ENCODE results near the gene ATP2B1. TPM values are rescaled to one million over a fixed set of nuclear protein-coding genes. Genes with fewer than 3 reads are reported as not detected.

Gene ATP2B1
- total and polyA plus RNA-seq, 7 experiments from 2014 or later: 11.0 to 101 (median 43.3) TPM

DNA sequence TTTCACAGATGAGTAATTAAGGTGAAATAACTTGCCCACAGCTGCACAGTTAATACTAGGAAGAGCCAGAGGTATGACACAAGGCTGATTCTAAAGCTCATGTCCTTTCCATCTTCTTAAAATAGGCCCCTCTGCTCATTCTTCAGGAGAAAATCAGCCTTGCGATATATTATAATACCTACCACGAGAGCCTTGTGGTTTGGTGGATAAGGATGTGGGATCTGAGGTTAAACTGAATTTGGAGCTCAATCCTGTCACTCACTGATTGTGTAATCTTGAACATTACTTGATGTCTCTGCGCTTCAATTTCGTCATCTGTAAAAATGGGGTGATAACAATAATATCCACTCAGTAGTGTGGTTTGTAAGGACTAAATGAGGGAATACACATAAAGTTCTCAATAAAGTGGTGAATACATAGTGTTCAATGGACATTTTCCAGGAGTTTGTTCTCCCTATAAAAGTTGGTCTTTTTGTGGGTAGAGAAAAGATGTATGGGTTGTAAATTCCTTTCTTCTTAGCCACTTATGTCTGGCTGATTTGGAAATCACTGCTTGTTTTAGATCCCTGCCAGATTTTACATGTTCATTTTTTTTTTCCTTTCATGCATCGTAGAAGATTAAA, 25.1 kb upstream of the ATP2B1 start:
- intact Hi-C loops (cut with micrococcal nuclease): no loop called here
- Mint-ChIP-seq H3K27ac (no peak overlapping the region), H3K4me1 (peaks cover 0 to 10% (median 7%) of the 10 kb centered on the region in 7 donors), H3K36me3 (peaks cover 0 to 11% (median 4%) of the 10 kb centered on the region in 5 donors), H3K4me3 (no peak overlapping the region), H3K27me3 (peaks cover 0 to 12% (median 3%) of the 10 kb centered on the region in 5 donors), H3K9me3 (peaks cover 0 to 26% (median 4%) of the 10 kb centered on the region in 11 donors)
- no peaks in the 10 kb centered on the region for H3K9me3 ChIP-seq (ENCODE audit: control insufficient read depth in 2 of 3, low read length in 3 of 3)
- no peaks in the 10 kb centered on the region for H3K27me3 ChIP-seq (ENCODE audit: control insufficient read depth in 2 of 2, insufficient read depth in 2 of 2, low read length in 2 of 2)
- ATAC-seq: peak; percentile 75
- H3K4me3 ChIP-seq (ENCODE audit: low read length): no peak overlapping the region
- H3K36me3 ChIP-seq (ENCODE audit: control insufficient read depth in 2 of 3, insufficient read depth in 3 of 3, low read length in 3 of 3): no peaks in the 10 kb centered on the region
- DNase-seq: peak in 4 of 9 donors; percentile 7 to 28 (median 18)
- H3K4me1 ChIP-seq (ENCODE audit: control insufficient read depth in 2 of 2, insufficient read depth in 2 of 2, low read length in 2 of 2): peaks cover 3 to 4% of the 10 kb centered on the region in 2 donors
- ChIA-PET POLR2A (interaction anchor here (0.6 kb wide), 1 partner anchor 33 kb away, joined by 3 read pairs; no protein-coding TSS in a partner anchor), CTCF (interaction anchor here (0.6 kb wide), 1 partner anchor 565 kb away, joined by 4 read pairs; no protein-coding TSS in a partner anchor)
- no peak overlapping the region for H3K27ac ChIP-seq (ENCODE audit: low read depth, low read length)

DNA sequence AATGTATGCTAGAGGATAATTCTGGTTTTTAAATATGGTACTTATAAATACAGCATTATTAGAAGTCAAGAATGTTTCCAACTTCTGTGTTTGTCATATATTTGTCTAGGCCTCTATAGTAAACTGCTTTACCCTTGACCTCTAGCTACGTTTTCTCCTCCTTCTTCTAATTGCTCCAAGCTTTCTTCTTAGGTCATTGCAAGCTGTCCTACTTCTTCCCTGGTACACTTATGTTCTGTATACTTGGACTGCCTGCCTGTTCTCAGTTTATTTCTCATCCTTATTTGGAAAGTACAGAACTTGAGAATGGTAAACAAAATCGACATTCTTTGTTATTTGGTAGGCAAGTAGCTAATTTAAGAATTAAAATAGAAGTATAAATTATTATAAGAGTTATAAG, 23.9 kb upstream of the ATP2B1 start:
- H3K9me3 Mint-ChIP-seq: peaks cover 0 to 19% (median 2%) of the 10 kb centered on the region in 11 donors
- Histone ChIP-seq H3K4me3 (ENCODE audit: low read length) (no peak overlapping the region), H3K27ac (ENCODE audit: low read depth, low read length) (no peak overlapping the region), H3K36me3 (ENCODE audit: control insufficient read depth in 2 of 3, insufficient read depth in 3 of 3, low read length in 3 of 3) (no peaks in the 10 kb centered on the region), H3K4me1 (ENCODE audit: control insufficient read depth in 2 of 2, insufficient read depth in 2 of 2, low read length in 2 of 2) (peaks cover 3 to 4% of the 10 kb centered on the region in 2 donors), H3K27me3 (ENCODE audit: control insufficient read depth in 2 of 2, insufficient read depth in 2 of 2, low read length in 2 of 2) (no peaks in the 10 kb centered on the region), H3K9me3 (ENCODE audit: control insufficient read depth in 2 of 3, low read length in 3 of 3) (no peaks in the 10 kb centered on the region)
- H3K4me3 Mint-ChIP-seq: no peak overlapping the region
- CTCF ChIA-PET: interaction anchor here (0.6 kb wide), 1 partner anchor 1697 kb away, joined by 3 read pairs; a partner anchor contains a TSS
- H3K4me1 Mint-ChIP-seq: peaks cover 0 to 10% (median 7%) of the 10 kb centered on the region in 7 donors
- DNase-seq (no peak), ATAC-seq (no peak)
- no peak overlapping the region for H3K27ac Mint-ChIP-seq
- H3K36me3 Mint-ChIP-seq: peaks cover 0 to 10% (median 0%) of the 10 kb centered on the region in 5 donors
- intact Hi-C loops (cut with micrococcal nuclease): no loop called here
- peaks cover 0 to 12% (median 3%) of the 10 kb centered on the region in 5 donors for H3K27me3 Mint-ChIP-seq
- POLR2A ChIA-PET: no interaction called here

DNA sequence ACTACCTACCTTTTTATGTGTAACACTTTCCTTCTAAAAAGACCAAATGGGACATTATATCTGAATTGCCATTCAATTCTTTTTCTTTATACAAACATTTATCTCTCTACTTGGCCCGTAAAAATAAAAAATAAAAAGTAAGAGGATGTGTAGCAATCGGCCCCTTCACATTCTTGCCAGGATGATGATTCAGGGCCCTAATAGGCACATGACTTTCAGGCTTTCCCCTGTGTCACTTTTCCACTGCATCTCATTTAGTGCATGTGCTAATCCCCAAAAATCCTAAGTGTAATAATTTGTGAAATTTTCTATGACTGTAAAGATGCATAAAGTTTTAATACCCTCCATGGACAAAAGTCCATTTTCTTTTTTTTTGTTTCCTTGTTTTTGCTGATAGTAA, 23.0 kb upstream of the ATP2B1 start:
- Mint-ChIP-seq H3K27me3 (peaks cover 0 to 12% (median 0%) of the 10 kb centered on the region in 5 donors), H3K36me3 (peaks cover 0 to 10% (median 0%) of the 10 kb centered on the region in 5 donors), H3K4me3 (no peak overlapping the region), H3K9me3 (peaks cover 0 to 17% (median 0%) of the 10 kb centered on the region in 11 donors), H3K4me1 (peaks cover 0 to 10% (median 7%) of the 10 kb centered on the region in 7 donors), H3K27ac (no peak overlapping the region)
- Histone ChIP-seq H3K27me3 (ENCODE audit: control insufficient read depth in 2 of 2, insufficient read depth in 2 of 2, low read length in 2 of 2) (no peaks in the 10 kb centered on the region), H3K4me1 (ENCODE audit: control insufficient read depth in 2 of 2, insufficient read depth in 2 of 2, low read length in 2 of 2) (peaks cover 3 to 4% of the 10 kb centered on the region in 2 donors), H3K36me3 (ENCODE audit: control insufficient read depth in 2 of 3, insufficient read depth in 3 of 3, low read length in 3 of 3) (no peaks in the 10 kb centered on the region), H3K9me3 (ENCODE audit: control insufficient read depth in 2 of 3, low read length in 3 of 3) (no peaks in the 10 kb centered on the region), H3K4me3 (ENCODE audit: low read length) (no peak overlapping the region), H3K27ac (ENCODE audit: low read depth, low read length) (no peak overlapping the region)
- peak; percentile 55 for ATAC-seq
- POLR2A ChIA-PET: no interaction called here
- CTCF ChIA-PET: no interaction called here
- intact Hi-C loops (cut with micrococcal nuclease): no loop called here
- no peak for DNase-seq

DNA sequence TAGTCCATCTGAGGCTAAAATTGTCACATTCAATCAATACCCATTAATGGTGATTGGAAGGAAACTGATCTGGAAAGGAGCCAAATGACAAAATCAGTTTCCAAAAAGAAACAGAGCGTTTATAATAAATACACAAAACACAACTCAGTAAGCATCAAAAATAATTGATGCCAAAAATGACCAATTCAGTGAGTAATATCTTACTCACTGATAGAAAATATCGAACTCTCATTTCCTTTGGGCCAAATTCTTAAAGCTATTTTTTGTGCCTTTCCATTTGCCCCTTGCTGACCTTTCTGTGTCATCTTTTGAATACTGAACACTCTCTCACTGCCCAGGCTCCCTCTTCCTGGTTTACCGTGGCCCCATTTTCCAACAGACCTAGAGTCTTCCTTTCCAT, 22.5 kb upstream of the ATP2B1 start:
- H3K36me3 ChIP-seq (ENCODE audit: control insufficient read depth in 2 of 3, insufficient read depth in 3 of 3, low read length in 3 of 3): no peaks in the 10 kb centered on the region
- H3K9me3 Mint-ChIP-seq: peaks cover 0 to 16% (median 0%) of the 10 kb centered on the region in 11 donors
- H3K27ac Mint-ChIP-seq: no peak overlapping the region
- peaks cover 0 to 10% (median 0%) of the 10 kb centered on the region in 5 donors for H3K36me3 Mint-ChIP-seq
- ChIA-PET POLR2A (no interaction called here), CTCF (no interaction called here)
- ATAC-seq: peak; percentile 40
- intact Hi-C loops (cut with micrococcal nuclease): no loop called here
- no peak for DNase-seq
- H3K4me3 Mint-ChIP-seq: no peak overlapping the region
- H3K4me1 ChIP-seq (ENCODE audit: control insufficient read depth in 2 of 2, insufficient read depth in 2 of 2, low read length in 2 of 2): peaks cover 3 to 4% of the 10 kb centered on the region in 2 donors
- H3K4me3 ChIP-seq (ENCODE audit: low read length): no peak overlapping the region
- H3K27ac ChIP-seq (ENCODE audit: low read depth, low read length): no peak overlapping the region
- no peaks in the 10 kb centered on the region for H3K27me3 ChIP-seq (ENCODE audit: control insufficient read depth in 2 of 2, insufficient read depth in 2 of 2, low read length in 2 of 2)
- peaks cover 0 to 9% (median 0%) of the 10 kb centered on the region in 5 donors for H3K27me3 Mint-ChIP-seq
- H3K9me3 ChIP-seq (ENCODE audit: control insufficient read depth in 2 of 3, low read length in 3 of 3): no peaks in the 10 kb centered on the region
- H3K4me1 Mint-ChIP-seq: peaks cover 0 to 10% (median 7%) of the 10 kb centered on the region in 7 donors

DNA sequence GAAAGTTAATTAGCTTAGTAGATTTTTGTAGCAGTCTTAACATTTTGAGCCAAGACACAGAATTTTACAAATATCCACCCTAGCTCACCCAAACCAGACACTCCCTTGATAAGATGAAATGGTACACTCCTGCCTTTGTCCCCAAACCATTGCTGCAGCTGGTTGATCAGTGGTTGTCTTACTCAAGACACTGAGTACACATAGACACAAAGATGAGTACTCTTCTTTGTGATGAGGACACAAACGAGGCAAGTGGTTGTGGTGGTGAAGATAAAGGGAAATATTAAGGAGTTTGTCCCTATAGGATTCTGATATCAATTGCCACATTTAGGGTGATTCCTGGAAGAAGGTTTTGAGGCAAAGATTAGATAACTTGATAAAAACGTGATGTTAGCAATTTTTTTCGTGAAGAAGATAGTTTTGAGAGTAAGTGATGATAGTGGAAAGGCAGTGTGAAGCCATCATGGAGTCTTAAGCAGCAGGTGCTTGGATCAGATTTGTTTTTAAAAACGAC, 21.4 kb upstream of the ATP2B1 start:
- Mint-ChIP-seq H3K27me3 (no peaks in the 10 kb centered on the region), H3K4me1 (peaks cover 0 to 10% (median 7%) of the 10 kb centered on the region in 7 donors), H3K4me3 (no peak overlapping the region), H3K27ac (peak overlapping the region in 2 of 9 donors; percentile 0 to 9), H3K36me3 (peaks cover 0 to 4% (median 0%) of the 10 kb centered on the region in 5 donors), H3K9me3 (peaks cover 0 to 11% (median 0%) of the 10 kb centered on the region in 11 donors)
- peaks cover 3 to 4% of the 10 kb centered on the region in 2 donors for H3K4me1 ChIP-seq (ENCODE audit: control insufficient read depth in 2 of 2, insufficient read depth in 2 of 2, low read length in 2 of 2)
- H3K36me3 ChIP-seq (ENCODE audit: control insufficient read depth in 2 of 3, insufficient read depth in 3 of 3, low read length in 3 of 3): no peaks in the 10 kb centered on the region
- no peak for ATAC-seq
- ChIA-PET CTCF (no interaction called here), POLR2A (no interaction called here)
- H3K4me3 ChIP-seq (ENCODE audit: low read length): no peak overlapping the region
- no peak for DNase-seq
- no peaks in the 10 kb centered on the region for H3K27me3 ChIP-seq (ENCODE audit: control insufficient read depth in 2 of 2, insufficient read depth in 2 of 2, low read length in 2 of 2)
- H3K9me3 ChIP-seq (ENCODE audit: control insufficient read depth in 2 of 3, low read length in 3 of 3): no peaks in the 10 kb centered on the region
- intact Hi-C loops (cut with micrococcal nuclease): no loop called here
- no peak overlapping the region for H3K27ac ChIP-seq (ENCODE audit: low read depth, low read length)

DNA sequence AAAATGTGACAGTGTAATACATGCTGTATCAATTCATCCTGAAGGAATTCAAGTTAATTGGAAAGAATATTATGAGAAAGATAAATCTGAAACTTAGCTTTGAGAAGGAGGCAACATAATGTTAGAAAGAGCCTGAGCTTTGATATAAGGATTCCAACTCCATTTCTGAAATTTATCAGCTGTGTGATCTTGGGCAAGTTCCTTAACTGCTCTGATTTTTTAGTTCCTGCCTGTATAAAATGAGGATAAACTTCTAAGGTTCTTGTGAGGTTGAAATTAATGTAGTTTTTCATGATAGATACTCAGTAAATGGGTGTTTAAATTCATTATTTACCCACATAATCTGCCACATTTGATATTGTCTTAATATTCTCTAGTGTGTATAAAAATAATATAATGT, 14.6 kb upstream of the ATP2B1 start:
- H3K27ac ChIP-seq (ENCODE audit: low read depth, low read length): no peak overlapping the region
- ChIA-PET CTCF (no interaction called here), POLR2A (no interaction called here)
- H3K9me3 Mint-ChIP-seq: peaks cover 0 to 3% (median 0%) of the 10 kb centered on the region in 11 donors
- no peaks in the 10 kb centered on the region for H3K9me3 ChIP-seq (ENCODE audit: control insufficient read depth in 2 of 3, low read length in 3 of 3)
- no peaks in the 10 kb centered on the region for H3K27me3 Mint-ChIP-seq
- no peak for DNase-seq
- H3K4me3 ChIP-seq (ENCODE audit: low read length): no peak overlapping the region
- no peak overlapping the region for H3K27ac Mint-ChIP-seq
- no peak overlapping the region for H3K4me3 Mint-ChIP-seq
- peaks cover 0 to 3% (median 0%) of the 10 kb centered on the region in 5 donors for H3K36me3 Mint-ChIP-seq
- H3K4me1 ChIP-seq (ENCODE audit: control insufficient read depth in 2 of 2, insufficient read depth in 2 of 2, low read length in 2 of 2): no peaks in the 10 kb centered on the region
- intact Hi-C loops (cut with micrococcal nuclease): no loop called here
- no peak for ATAC-seq
- H3K4me1 Mint-ChIP-seq: peaks cover 0 to 6% (median 0%) of the 10 kb centered on the region in 7 donors
- H3K27me3 ChIP-seq (ENCODE audit: control insufficient read depth in 2 of 2, insufficient read depth in 2 of 2, low read length in 2 of 2): no peaks in the 10 kb centered on the region
- no peaks in the 10 kb centered on the region for H3K36me3 ChIP-seq (ENCODE audit: control insufficient read depth in 2 of 3, insufficient read depth in 3 of 3, low read length in 3 of 3)
